Measurements from ENCODE around the gene SETBP1. TPM values are rescaled to one million over a fixed set of nuclear protein-coding genes. Genes with fewer than 3 reads are reported as not detected.

The SETBP1 gene
- total and polyA plus RNA-seq, 9 of the 15 experiments (the other 6 are each of a cell fraction or from before 2014, with no cell fraction given) = under 0.01 to 0.13 (median 0.04) TPM

GRCh38 chr18:44986933-44987332, 306.2 kb downstream of the SETBP1 start:
- Histone ChIP-seq H3K4me3 (no peak overlapping the region), H3K79me2 (ENCODE audit: control insufficient read depth, insufficient read depth, low read length) (no peaks in the 10 kb centered on the region), H3K36me3 (ENCODE audit: control insufficient read depth, insufficient read depth, low read length) (no peaks in the 10 kb centered on the region), H4K20me1 (replicated peaks; ENCODE audit: control insufficient read depth, insufficient read depth, low read length) (no peaks in the 10 kb centered on the region), H2AFZ (ENCODE audit: low read depth, low read length) (no peak overlapping the region), H3K4me1 (replicated peaks in 1 of 2; ENCODE audit: control insufficient read depth in 2 of 2, insufficient read depth in 2 of 2, low read length in 2 of 2) (no peaks in the 10 kb centered on the region), H3K27ac (ENCODE audit: extremely low read depth, low read depth, low read length) (no peak overlapping the region), H3K9me3 (replicated peaks; ENCODE audit: control insufficient read depth, insufficient read depth, low read depth, low read length) (no peaks in the 10 kb centered on the region), H3K4me2 (ENCODE audit: insufficient read depth, low read length) (no peak overlapping the region), H3K9ac (ENCODE audit: insufficient read depth in 1 of 2, low read depth in 2 of 2, low read length in 2 of 2) (no peak overlapping the region), H3K27me3 (ENCODE audit: control insufficient read depth in 2 of 2, insufficient read depth in 2 of 2, low read length in 2 of 2) (no peaks in the 10 kb centered on the region), H3K9me1 (ENCODE audit: control insufficient read depth, insufficient read depth, low read length) (no peaks in the 10 kb centered on the region)
- POLR2A ChIA-PET = no interaction called here
- CTCF ChIA-PET (ENCODE audit: low intra/inter-chr PET ratio) = no interaction called here
- in situ Hi-C loops (cut with MboI) (no loop called here), intact Hi-C loops (cut with micrococcal nuclease) (no loop called here)
- 0% methylated on average over 3 of the region's 3 CpGs for WGBS (ENCODE audit: insufficient coverage, low coverage, missing lambda C conversion rate)
- FAIRE-seq (no peak), ATAC-seq (no peak), DNase-seq (ENCODE audit: extremely low read depth in 1 of 4, low spot score in 3 of 4) (no peak)
- no TSS peak for BruUV-seq (replicated peaks)
- TF ChIP-seq ZHX1 (conservative IDR thresholded peaks at IDR 0.05; ENCODE audit: low read length) (no peak), TCFL5 (CRISPR knock-in tag; conservative IDR thresholded peaks at IDR 0.05) (no peak), CREB1 (IDR thresholded peaks at IDR 0.05) (no peak), CREB1 (CRISPR knock-in tag; IDR thresholded peaks at IDR 0.05) (no peak), FOXK1 (CRISPR knock-in tag; IDR thresholded peaks at IDR 0.05; ENCODE audit: borderline replicate concordance) (no peak), ARID4B (CRISPR knock-in tag; IDR thresholded peaks at IDR 0.05) (no peak), PRPF4 (IDR thresholded peaks at IDR 0.05; ENCODE audit: insufficient read depth, low read depth, low read length, poor library complexity, severe bottlenecking) (no peak), TEAD2 (tag; IDR thresholded peaks at IDR 0.05) (no peak), CBX5 (IDR thresholded peaks at IDR 0.05; ENCODE audit: borderline replicate concordance, low read depth) (no peak), E2F5 (CRISPR knock-in tag; IDR thresholded peaks at IDR 0.05) (no peak), YY1 (IDR thresholded peaks at IDR 0.05; ENCODE audit: borderline replicate concordance in 1 of 3, control insufficient read depth in 1 of 3, extremely low read depth in 1 of 3, insufficient read depth in 3 of 3, insufficient read length in 1 of 3, insufficient replicate concordance in 2 of 3, low read depth in 1 of 3, low read length in 2 of 3) (no peak), POLR3G (IDR thresholded peaks at IDR 0.05; ENCODE audit: extremely low read depth, insufficient read length, insufficient replicate concordance) (no peak), OTX1 (CRISPR knock-in tag; IDR thresholded peaks at IDR 0.05) (no peak), CBX3 (IDR thresholded peaks at IDR 0.05; ENCODE audit: borderline replicate concordance in 1 of 2, low read length in 2 of 2) (no peak), PPARD (CRISPR knock-in tag; IDR thresholded peaks at IDR 0.05) (no peak)
